Measurements from ENCODE around the gene PSMG1.
"Not testable (repeated sequence)": the region's sequence is repeated elsewhere in the genome, so short reads cannot be mapped to it uniquely, and the experiment has no call there.

The PSMG1 gene

GRCh38 chr21:39181205-39181818 is 1.9 kb downstream of the PSMG1 start:
- Mint-ChIP-seq H3K36me3 (ENCODE audit: low read depth) (peaks cover 64% of the 10 kb centered on the region), H3K4me3 (peak overlapping the region; percentile 98), H3K27me3 (no peaks in the 10 kb centered on the region), H3K27ac (peak overlapping the region; percentile 97), H3K4me1 (ENCODE audit: low read depth) (peaks cover 53% of the 10 kb centered on the region), H3K9me3 (no peaks in the 10 kb centered on the region)
- no peak for DNase-seq

- Mint-ChIP-seq H3K36me3 (ENCODE audit: low read depth) (peaks cover 72% of the 10 kb centered on the region), H3K27ac (peak overlapping the region; percentile 32), H3K4me1 (ENCODE audit: low read depth) (peaks cover 57% of the 10 kb centered on the region), H3K27me3 (no peaks in the 10 kb centered on the region), H3K9me3 (no peaks in the 10 kb centered on the region), H3K4me3 (peak overlapping the region; percentile 53)
- no peak for DNase-seq
Observed at GRCh38 chr21:39180429-39181019, 2.7 kb downstream of the PSMG1 start.

- no peak overlapping the region for H3K4me3 Mint-ChIP-seq
- no peaks in the 10 kb centered on the region for H3K27me3 Mint-ChIP-seq
- DNase-seq: no peak
- no peak overlapping the region for H3K27ac Mint-ChIP-seq
- H3K36me3 Mint-ChIP-seq (ENCODE audit: low read depth): peaks cover 85% of the 10 kb centered on the region
- peaks cover 44% of the 10 kb centered on the region for H3K4me1 Mint-ChIP-seq (ENCODE audit: low read depth)
- H3K9me3 Mint-ChIP-seq: no peaks in the 10 kb centered on the region
Observed at GRCh38 chr21:39178421-39178820, 4.8 kb downstream of the PSMG1 start.

GRCh38 chr21:39176271-39176709 is 7.0 kb downstream of the PSMG1 start:
- Mint-ChIP-seq H3K9me3 (no peaks in the 10 kb centered on the region), H3K27me3 (no peaks in the 10 kb centered on the region), H3K4me3 (no peak overlapping the region), H3K4me1 (ENCODE audit: low read depth) (peaks cover 32% of the 10 kb centered on the region), H3K36me3 (ENCODE audit: low read depth) (peaks cover 86% of the 10 kb centered on the region), H3K27ac (peak overlapping the region; percentile 10)
- no peak for DNase-seq

- Mint-ChIP-seq H3K27ac (peak overlapping the region; percentile 4), H3K4me1 (ENCODE audit: low read depth) (peaks cover 30% of the 10 kb centered on the region), H3K4me3 (no peak overlapping the region), H3K36me3 (ENCODE audit: low read depth) (peaks cover 87% of the 10 kb centered on the region), H3K27me3 (no peaks in the 10 kb centered on the region), H3K9me3 (no peaks in the 10 kb centered on the region)
- no peak for DNase-seq
Observed at GRCh38 chr21:39175665-39176064, 7.6 kb downstream of the PSMG1 start.

GRCh38 chr21:39175154-39175553 is 8.1 kb downstream of the PSMG1 start:
- no peak overlapping the region for H3K27ac Mint-ChIP-seq
- H3K9me3 Mint-ChIP-seq: no peaks in the 10 kb centered on the region
- DNase-seq: no peak
- H3K4me3 Mint-ChIP-seq: no peak overlapping the region
- peaks cover 86% of the 10 kb centered on the region for H3K36me3 Mint-ChIP-seq (ENCODE audit: low read depth)
- no peaks in the 10 kb centered on the region for H3K27me3 Mint-ChIP-seq
- H3K4me1 Mint-ChIP-seq (ENCODE audit: low read depth): peaks cover 25% of the 10 kb centered on the region

- Mint-ChIP-seq H3K4me3 (no peak overlapping the region), H3K27me3 (no peaks in the 10 kb centered on the region), H3K36me3 (ENCODE audit: low read depth) (peaks cover 87% of the 10 kb centered on the region), H3K4me1 (ENCODE audit: low read depth) (peaks cover 16% of the 10 kb centered on the region), H3K27ac (peak overlapping the region; percentile 47), H3K9me3 (no peaks in the 10 kb centered on the region)
- no peak for DNase-seq
Observed at GRCh38 chr21:39173716-39174680, 9.3 kb downstream of the PSMG1 start.

- H3K36me3 Mint-ChIP-seq (ENCODE audit: low read depth): peaks cover 60% of the 10 kb centered on the region
- no peaks in the 10 kb centered on the region for H3K27me3 Mint-ChIP-seq
- no peaks in the 10 kb centered on the region for H3K4me1 Mint-ChIP-seq (ENCODE audit: low read depth)
- no peak overlapping the region for H3K27ac Mint-ChIP-seq
- no peak overlapping the region for H3K4me3 Mint-ChIP-seq
- peaks cover 7% of the 10 kb centered on the region for H3K9me3 Mint-ChIP-seq
- no peak for DNase-seq
Observed at GRCh38 chr21:39169906-39170305, 13.3 kb downstream of the PSMG1 start.

GRCh38 chr21:39168800-39169199 is 14.5 kb downstream of the PSMG1 start:
- no peaks in the 10 kb centered on the region for H3K4me1 Mint-ChIP-seq (ENCODE audit: low read depth)
- no peak overlapping the region for H3K4me3 Mint-ChIP-seq
- H3K36me3 Mint-ChIP-seq (ENCODE audit: low read depth): peaks cover 49% of the 10 kb centered on the region
- no peak for DNase-seq
- H3K9me3 Mint-ChIP-seq: peaks cover 17% of the 10 kb centered on the region
- H3K27me3 Mint-ChIP-seq: no peaks in the 10 kb centered on the region
- no peak overlapping the region for H3K27ac Mint-ChIP-seq

- Mint-ChIP-seq H3K9me3 (peaks cover 24% of the 10 kb centered on the region), H3K27ac (no peak overlapping the region), H3K27me3 (peaks cover 5% of the 10 kb centered on the region)
Observed at GRCh38 chr21:39164523-39164922, 18.7 kb downstream of the PSMG1 start.

GRCh38 chr21:39161064-39161463 is 22.2 kb downstream of the PSMG1 start:
- H3K36me3 Mint-ChIP-seq (ENCODE audit: low read depth): no peaks in the 10 kb centered on the region
- DNase-seq: no peak
- H3K27ac Mint-ChIP-seq: no peak overlapping the region
- H3K9me3 Mint-ChIP-seq: peaks cover 24% of the 10 kb centered on the region
- no peaks in the 10 kb centered on the region for H3K4me1 Mint-ChIP-seq (ENCODE audit: low read depth)
- no peak overlapping the region for H3K4me3 Mint-ChIP-seq
- H3K27me3 Mint-ChIP-seq: peaks cover 5% of the 10 kb centered on the region

More at GRCh38 chr21:39164523-39164922, 18.7 kb downstream of the PSMG1 start:
- DNase-seq: no peak
- no peaks in the 10 kb centered on the region for H3K4me1 Mint-ChIP-seq (ENCODE audit: low read depth)
- no peak overlapping the region for H3K4me3 Mint-ChIP-seq
- peaks cover 10% of the 10 kb centered on the region for H3K36me3 Mint-ChIP-seq (ENCODE audit: low read depth)

GRCh38 chr21:39159342-39160063 is 23.7 kb downstream of the PSMG1 start:
- no peaks in the 10 kb centered on the region for H3K36me3 Mint-ChIP-seq (ENCODE audit: low read depth)
- no peaks in the 10 kb centered on the region for H3K4me1 Mint-ChIP-seq (ENCODE audit: low read depth)
- H3K9me3 Mint-ChIP-seq: peaks cover 13% of the 10 kb centered on the region
- no peak overlapping the region for H3K27ac Mint-ChIP-seq
- peaks cover 5% of the 10 kb centered on the region for H3K27me3 Mint-ChIP-seq
- H3K4me3 Mint-ChIP-seq: no peak overlapping the region
- no peak for DNase-seq

GRCh38 chr21:39157241-39157640 is 26.0 kb downstream of the PSMG1 start:
- not testable (repeated sequence) for H3K27ac Mint-ChIP-seq; H3K36me3 Mint-ChIP-seq (ENCODE audit: low read depth); H3K4me3 Mint-ChIP-seq; H3K27me3 Mint-ChIP-seq; H3K9me3 Mint-ChIP-seq; H3K4me1 Mint-ChIP-seq (ENCODE audit: low read depth); DNase-seq

GRCh38 chr21:39156024-39156423 is 27.2 kb downstream of the PSMG1 start:
- no peak overlapping the region for H3K4me3 Mint-ChIP-seq
- no peak for DNase-seq

More at GRCh38 chr21:39156024-39156423, 27.2 kb downstream of the PSMG1 start:
- Mint-ChIP-seq H3K36me3 (ENCODE audit: low read depth) (no peaks in the 10 kb centered on the region), H3K4me1 (ENCODE audit: low read depth) (no peaks in the 10 kb centered on the region), H3K27ac (no peak overlapping the region), H3K9me3 (no peaks in the 10 kb centered on the region), H3K27me3 (peaks cover 3% of the 10 kb centered on the region)

All from activated T-cell treated with anti-CD3 and anti-CD28 coated beads, Interleukin-2, amount 50 U/mL, for 24 hours (primary cell).